HG02970 (cell line): ENCODE data around the gene ZFP64.
A peak's percentile ranks its signal among the peaks of the same experiment; 100 is the strongest.
"Not testable (repeated sequence)": the region's sequence is repeated elsewhere in the genome, so short reads cannot be mapped to it uniquely, and the experiment has no call there.

Experiments used
- ATAC-seq: cut with Tn5 transposase; IDR thresholded peaks from one replicate; pipeline ENCODE4 v1.9.1; 2021; ENCODE audit warnings: mild to moderate bottlenecking, moderate library complexity, moderate number of reproducible peaks; ENCODE audit not compliant: unreplicated experiment, low FRiP score

The ZFP64 gene

GRCh38 chr20:52191132-52191915 is at the start of gene ZFP64:
TSS of gene ZFP64 (minus strand) at chr20:52191779. CDS start at chr20:52191636, 143 bp downstream.
- peak; percentile 71 for ATAC-seq

GRCh38 chr20:52240802-52241201 is 49.2 kb upstream of the ZFP64 start:
- ATAC-seq: no peak

DNA sequence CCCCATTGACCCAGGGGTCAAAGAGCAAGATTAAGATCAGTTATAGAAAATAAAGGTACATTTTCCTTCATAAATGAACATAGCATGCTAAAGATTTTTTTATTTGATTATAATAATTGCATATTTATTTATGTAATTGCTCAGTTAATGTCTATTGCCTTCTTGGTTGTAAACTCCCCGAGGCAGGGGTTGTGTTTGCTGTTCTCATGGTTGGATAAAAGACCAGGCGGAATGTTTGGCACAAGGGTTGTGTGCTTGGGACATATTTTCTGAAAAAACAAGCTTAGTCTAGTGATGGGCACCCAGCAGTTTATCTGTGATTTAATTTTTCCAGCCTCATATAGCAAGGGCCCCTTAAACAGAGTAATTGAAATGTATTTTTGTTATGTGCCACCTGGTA is 47.5 kb upstream of the ZFP64 start:
- no peak for ATAC-seq

DNA sequence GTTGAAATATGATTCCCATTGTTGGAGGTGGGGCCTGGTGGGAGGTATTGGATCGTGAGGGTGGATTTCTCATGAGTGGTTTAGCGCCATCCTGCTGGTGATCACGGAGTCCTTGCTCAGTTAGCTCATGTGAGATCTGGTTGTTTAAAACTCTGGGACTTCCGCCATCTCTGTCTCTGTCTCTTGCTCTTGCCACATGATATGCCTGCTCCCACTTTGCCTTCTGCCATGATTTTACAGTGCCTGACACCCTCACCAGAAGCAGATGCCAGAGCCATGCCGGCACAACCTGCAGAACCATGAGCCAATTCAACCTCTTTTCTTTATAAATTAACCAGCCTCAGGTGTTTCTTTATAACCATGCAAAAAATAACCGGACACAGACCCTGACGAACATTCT is 44.7 kb upstream of the ZFP64 start:
- no peak for ATAC-seq

GRCh38 chr20:52235129-52235528 is 43.5 kb upstream of the ZFP64 start:
- no peak for ATAC-seq

GRCh38 chr20:52234302-52235045 is 42.9 kb upstream of the ZFP64 start:
- ATAC-seq: no peak

DNA sequence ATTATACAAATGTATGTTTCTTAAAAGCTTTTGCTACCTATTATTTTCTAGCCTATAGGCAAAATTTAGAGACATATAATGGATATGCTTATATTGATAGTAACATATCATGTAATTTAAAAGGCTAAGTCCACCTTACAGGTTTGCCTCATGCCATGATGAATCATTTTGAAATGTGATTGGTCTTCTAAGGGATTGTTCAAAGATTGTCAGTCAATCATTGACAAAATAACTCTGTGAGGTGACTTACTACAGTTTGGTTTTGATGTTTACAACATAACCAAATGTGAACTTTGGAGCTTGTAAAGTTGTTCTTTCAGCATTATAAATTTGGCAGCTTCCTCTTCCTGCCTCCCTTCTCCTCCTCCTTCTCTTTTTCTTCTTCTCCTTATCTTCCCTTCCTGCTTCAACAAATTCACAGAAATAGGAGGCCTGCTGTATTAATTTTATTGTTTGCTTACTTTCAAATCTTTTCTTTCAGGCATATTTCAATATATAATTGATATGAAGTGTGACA is 39.7 kb upstream of the ZFP64 start:
- ATAC-seq: no peak

GRCh38 chr20:52230409-52230808 is 38.8 kb upstream of the ZFP64 start:
- no peak for ATAC-seq

- ATAC-seq: not testable (repeated sequence)
These were observed 37.8 kb upstream of the ZFP64 start for GRCh38 chr20:52229346-52229745.

GRCh38 chr20:52226370-52226769 is 34.8 kb upstream of the ZFP64 start:
- ATAC-seq: no peak

GRCh38 chr20:52224920-52225319 is 33.3 kb upstream of the ZFP64 start:
- ATAC-seq: no peak

- ATAC-seq: not testable (repeated sequence)
These were observed 29.8 kb upstream of the ZFP64 start for GRCh38 chr20:52221362-52221761.

- ATAC-seq: not testable (repeated sequence)
These were observed 29.3 kb upstream of the ZFP64 start for GRCh38 chr20:52220891-52221290.

- ATAC-seq: no peak
These were observed 27.9 kb upstream of the ZFP64 start for GRCh38 chr20:52219441-52219840.

DNA sequence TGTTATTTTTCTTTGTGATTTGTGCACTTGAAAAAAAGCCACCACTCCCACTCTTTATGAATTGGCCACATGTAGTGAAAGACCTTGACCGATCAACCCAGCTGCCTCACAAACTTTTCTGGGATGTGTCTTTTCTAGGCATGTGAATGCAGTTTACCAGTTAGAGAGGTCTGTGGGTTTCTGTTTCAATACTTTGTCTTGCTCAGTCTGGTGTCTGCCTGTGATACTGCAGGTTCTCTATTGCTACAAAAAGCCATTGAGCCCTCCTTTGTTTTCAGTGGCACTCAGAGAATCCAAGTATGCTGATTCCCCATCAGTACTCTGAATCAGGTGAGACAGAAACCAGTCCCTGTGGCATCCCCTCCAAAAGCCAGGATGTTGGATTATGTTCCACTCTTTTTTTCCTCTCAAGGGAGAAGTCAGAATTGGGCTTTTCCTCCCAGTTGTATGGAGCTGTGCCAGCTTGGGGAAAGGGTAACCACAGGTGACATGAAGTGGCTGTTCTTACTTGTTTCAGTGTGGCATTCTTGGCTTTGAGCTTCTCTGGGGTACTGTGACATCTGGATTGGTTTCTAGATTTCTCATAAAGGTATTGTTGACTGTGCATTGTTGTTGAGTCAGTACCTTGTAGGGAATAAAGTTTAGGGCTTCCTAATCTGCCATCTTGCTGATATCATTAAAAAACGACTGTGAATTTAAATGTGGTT is 26.3 kb upstream of the ZFP64 start:
- no peak for ATAC-seq

- no peak for ATAC-seq
These were observed 22.4 kb upstream of the ZFP64 start for GRCh38 chr20:52213995-52214394.

DNA sequence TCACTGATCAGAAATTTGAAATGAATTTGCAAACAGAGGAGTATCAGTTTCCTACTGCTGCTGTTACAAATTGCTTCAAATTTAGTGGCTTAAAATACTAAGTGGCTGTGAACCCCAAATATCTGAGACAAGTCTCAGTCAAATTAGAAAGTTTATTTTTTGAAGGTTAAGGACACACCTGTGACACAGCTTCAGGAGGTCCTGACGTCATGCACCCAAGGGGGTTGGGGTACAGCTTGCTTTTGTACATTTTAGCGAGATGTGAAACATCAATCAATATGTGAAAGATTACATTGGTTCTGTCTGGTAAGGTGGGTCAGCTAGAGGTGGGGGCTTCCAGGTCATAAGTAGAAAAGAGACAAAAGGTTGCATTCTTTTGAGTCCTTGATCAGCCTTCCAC is 21.4 kb upstream of the ZFP64 start:
- ATAC-seq: no peak

GRCh38 chr20:52210037-52210990 is 18.7 kb upstream of the ZFP64 start:
- ATAC-seq: no peak

DNA sequence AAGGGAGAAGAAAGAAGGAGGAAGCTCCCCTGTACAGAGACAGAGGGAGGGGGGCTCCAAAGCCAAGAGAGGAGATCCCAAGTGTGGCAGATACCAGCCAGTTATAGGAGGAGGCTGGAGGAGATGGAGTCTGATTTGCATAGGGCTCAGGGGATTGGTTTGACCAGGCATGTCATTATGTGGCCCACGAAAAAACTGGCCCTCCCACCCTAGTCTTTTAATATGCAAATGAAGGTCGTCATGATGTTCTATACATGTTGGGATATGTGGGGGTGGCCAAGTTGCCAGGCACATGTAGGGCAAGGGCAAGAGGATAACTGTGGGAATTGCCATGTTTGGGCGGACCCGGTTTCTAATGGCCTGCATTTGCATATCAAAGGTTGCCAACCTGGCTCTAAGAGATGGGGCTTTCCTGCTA is 17.6 kb upstream of the ZFP64 start:
- no peak for ATAC-seq
